HG03060 (cell line): ENCODE results near the gene HYAL3.
"Not testable (repeated sequence)": the region's sequence is repeated elsewhere in the genome, so short reads cannot be mapped to it uniquely, and the experiment has no call there.

Experiments
- ATAC-seq: cut with Tn5 transposase; IDR thresholded peaks from one replicate; pipeline ENCODE4 v1.9.1; 2021; ENCODE audit warnings: low read depth, moderate number of reproducible peaks; ENCODE audit not compliant: unreplicated experiment

HYAL3 gene

DNA sequence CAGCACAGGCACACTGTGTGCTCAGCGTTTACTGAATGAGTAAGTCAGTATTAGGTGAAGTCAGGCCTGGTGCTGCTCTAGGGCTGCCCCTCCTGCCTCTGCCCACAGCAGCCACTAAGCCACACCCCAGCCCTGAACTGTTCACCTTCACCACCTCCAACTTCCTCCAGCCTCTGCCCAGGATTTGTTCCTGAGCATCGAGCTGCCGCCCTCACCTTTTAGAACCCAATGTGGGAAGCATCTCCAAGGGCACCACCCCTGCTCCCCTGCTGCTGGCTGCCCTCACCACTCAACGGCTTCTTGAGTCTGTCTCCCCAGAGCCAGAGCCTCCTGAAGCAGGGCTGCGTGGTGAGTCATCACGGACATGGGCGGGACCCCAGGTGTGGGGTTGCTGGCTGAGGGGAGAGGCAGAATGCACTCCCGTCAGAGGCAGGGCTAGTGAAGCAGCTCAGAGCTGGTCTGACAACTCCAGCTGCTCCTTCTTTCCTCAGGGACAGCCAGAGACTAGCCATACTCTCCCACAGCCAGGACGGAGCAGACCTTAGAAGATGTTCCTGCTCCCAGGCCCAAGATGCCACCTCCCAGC is 17.5 kb upstream of the HYAL3 start:
- ATAC-seq = no peak

DNA sequence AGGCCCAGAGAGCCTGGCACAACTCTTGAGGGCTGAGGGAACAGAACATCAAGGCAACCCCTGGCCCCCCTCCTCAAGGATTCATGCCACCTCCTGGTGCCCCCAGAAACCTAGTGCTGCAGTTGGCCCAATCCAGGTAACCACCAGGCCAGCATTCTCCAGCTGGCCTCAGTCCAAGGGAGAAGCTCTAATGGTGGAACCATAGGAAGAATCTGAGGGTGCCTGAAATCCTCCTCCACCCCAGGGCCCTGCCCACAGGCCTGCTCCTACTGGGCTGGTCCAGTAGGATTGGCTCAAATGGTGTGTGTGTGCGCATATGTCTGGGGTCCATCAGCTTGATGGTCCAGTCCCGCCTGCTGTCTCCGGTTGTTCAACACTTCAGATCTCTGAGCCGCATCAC is 15.6 kb upstream of the HYAL3 start:
- ATAC-seq = no peak

DNA sequence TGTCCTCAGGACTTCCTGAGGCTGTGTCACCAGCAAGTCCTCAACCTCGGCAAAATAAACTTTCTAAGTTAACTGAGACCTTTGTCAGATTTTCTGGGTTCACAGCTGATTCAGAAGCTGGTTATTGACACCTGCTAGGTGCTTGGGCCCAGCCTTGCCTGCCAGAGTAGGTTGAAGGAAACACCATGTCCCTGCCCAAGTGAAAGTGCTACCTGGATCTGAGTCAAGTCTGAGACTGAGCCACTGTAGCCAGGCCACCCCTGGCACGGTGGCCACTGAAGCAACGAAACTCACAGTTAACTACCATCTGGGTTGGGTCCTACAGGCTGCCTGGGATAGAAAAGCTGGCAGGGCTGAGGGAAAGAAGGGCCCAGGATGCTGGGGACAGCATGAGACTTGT is 15.1 kb upstream of the HYAL3 start:
- no peak for ATAC-seq

DNA sequence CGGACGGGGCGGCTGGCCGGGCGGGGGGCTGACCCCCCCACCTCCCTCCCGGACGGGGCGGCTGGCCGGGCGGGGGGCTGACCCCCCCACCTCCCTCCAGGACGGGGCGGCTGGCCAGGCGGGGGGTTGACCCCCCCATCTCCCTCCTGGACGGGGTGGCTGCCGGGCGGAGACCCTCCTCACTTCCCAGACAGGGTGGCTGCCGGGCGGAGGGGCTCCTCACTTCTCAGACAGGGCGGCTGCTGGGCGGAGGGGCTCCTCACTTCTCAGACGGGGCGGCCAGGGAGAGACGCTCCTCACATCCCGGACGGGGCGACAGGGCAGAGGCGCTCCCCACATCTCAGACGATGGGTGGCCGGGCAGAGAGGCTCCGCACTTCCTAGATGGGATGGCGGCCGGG is 12.8 kb upstream of the HYAL3 start:
- not testable (repeated sequence) for ATAC-seq

DNA sequence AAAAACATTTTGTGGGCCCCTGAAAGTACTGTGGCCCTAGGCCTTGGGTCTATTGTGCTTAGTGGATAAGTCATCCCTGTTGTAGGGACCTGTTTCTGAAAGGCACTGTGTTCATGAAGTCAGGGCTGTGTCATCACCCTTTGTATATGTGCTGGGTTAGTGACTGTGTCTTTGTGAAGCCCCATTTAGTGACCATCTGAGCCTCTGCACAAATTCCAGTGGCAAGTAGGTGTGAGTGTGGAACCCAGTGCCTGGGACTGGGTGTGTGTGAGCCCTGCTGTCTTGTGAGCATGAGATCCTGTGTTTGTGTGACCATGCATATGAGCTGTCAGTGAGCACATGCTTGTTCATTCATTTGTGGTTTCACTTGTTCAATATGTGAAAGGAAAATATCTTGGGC is 5.4 kb upstream of the HYAL3 start:
- ATAC-seq = no peak

DNA sequence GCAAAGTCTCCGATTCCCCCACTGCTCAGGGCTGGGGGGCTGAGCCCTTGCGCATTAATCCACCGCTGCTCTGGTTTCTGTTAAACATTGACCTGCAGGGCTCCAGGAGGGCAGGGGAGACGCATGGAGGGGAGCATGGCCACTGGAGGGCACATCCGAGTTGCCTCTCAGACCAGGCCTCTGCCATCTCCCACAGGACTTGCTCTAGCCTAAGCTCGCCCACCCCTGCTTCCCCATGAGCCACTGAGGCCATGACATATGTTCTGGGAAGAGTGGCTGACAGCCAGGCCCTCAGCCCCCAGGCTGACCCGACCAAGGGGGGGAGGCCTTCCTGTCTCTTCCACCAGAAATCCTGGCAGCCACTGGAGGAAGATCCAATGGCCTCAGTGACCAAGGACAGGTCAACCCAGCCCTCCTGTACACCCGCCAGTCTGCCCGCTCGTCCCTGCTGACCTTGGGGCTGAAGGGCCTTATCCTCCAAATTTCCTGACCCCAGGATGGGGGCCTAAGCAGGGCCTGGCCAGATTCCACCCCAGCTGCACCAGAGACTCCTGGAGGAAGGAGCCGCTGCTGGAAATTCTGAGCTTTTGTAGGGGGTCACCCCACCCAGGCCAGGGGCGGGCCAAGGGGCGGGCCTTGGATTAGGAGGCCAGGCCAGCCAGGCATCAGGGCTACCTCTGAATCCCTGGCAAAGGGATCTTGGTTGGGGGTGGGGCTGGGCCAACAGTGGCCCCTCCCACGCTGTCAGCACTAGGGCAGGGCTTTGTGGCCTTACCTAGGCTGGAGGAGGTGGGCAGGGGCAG is 4.0 kb upstream of the HYAL3 start, which contains the start of gene HYAL1:
HYAL1 (minus strand) TSS at position 562 of the 803 bp plus-strand sequence. CDS start 618 bp downstream, outside the sequence.
- no peak for ATAC-seq

DNA sequence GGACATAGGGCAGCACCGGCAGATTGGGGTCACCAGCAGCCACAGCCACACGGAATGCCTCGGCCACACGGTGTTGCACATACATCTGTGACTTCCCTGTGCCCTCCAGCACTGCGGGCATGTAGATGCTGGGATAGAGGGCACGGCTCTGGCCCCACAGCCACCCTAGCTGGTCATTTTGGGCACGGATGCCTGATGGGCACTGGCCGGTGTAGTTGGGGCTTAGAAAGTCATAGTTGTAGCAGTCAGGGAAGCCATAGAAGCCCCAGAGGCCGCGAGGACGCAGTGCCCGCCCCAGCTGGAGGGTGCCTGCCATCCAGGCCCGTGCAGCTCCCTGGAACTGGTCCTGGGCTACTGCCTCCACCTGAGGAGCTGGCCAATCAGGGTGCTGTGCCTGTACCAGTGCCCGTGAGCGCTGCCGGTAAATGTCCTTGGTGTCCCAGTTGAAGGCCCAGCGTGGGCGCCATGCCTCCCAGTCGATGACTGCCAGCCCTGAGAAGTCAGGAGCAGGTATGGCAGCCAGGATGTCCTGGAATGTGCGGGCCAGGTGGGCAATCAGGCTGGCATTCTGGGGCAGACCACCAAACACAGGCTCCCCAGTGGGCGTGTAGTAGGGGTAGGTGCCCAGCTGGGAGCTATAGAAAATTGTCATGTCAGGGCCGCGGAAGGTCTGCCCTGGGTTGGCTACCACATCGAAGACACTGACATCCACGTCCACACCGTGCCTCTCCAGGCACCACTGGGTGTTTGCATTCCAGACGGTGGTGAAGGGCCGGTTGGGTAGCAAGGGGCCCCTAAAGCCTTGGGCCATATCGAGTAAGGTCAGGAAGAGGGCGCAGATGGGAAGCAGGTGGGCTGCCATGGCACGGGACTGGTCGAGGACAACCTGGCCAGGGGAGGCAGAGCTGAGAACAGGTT is 3.1 kb upstream of the HYAL3 start:
- no peak for ATAC-seq

DNA sequence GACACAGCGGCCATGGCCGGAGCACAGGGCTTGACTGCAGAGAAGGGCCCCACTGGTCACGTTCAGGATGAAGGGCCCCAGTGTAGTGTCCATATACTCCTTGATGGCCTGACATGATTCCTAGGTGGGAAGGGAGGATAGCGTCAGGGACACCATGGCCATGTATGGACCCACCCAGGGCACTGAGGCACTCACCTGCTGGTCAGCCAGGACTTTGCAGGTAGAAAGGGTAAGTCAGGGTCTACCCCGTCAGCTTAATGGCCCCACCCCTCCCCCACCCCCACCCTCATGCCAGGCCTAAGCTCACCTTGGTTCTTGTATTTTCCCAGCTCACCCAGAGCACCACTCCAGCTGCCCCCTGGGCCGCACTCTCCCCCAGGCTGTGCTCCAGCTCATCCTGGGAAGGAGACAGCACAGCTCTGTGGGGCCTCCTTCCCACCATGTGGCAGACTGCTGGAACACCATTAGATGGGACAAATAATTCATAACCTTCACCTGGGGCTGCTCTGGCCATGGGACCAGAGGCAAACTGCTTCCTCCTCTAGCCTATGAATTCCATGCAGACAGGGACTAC is 1.6 kb upstream of the HYAL3 start:
- no peak for ATAC-seq

DNA sequence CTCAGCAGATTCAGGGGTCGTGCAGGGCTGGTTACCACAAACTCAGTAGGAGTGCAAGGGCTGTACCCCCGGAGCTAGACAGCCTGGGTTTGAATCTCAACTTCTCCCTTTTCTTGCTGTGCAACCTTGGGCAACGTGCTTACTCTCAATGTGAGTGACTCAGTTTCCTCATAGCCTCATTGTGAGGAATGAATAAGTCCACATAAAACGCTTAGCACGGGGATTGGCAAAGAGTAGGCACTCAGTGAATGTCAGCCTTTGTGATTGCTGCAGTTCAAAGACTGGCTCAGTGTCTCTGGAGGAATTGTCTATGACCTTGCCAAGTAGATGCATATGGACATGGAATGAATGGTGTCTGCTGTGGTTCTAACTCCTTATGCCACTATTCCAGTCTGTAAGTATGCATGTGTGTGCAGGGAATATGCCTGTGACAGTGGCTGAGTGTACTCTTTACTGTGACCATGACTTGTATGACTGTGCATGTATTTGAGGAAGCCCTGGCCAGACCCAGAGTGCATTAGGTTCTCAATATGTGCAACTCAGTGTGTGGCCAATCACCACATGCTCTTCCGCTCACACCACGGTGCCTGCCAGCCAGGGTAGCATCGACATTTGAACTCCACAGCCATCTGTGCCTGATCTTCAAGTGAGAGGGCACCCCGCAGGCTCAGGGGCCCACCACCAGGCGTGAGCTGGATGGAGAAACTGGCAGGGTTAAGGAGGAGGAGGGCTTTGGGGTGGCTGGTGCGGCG is 900 bp upstream of the HYAL3 start:
- no peak for ATAC-seq

DNA sequence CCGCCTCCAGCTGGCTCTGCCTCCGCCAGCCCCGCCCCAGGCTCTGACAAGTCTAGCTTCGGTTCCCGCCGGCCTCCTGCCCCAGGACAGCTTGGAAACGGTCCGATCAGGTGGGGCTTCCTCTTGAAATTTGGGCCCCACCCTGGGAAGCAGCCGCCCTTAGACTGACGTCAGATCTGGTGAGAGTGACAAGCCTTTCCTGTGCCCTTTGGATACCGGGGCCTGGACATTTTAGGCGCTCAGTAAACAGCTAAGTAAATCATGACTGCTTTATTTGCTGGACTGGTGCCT is 378 bp upstream of the HYAL3 start:
- ATAC-seq = no peak

DNA sequence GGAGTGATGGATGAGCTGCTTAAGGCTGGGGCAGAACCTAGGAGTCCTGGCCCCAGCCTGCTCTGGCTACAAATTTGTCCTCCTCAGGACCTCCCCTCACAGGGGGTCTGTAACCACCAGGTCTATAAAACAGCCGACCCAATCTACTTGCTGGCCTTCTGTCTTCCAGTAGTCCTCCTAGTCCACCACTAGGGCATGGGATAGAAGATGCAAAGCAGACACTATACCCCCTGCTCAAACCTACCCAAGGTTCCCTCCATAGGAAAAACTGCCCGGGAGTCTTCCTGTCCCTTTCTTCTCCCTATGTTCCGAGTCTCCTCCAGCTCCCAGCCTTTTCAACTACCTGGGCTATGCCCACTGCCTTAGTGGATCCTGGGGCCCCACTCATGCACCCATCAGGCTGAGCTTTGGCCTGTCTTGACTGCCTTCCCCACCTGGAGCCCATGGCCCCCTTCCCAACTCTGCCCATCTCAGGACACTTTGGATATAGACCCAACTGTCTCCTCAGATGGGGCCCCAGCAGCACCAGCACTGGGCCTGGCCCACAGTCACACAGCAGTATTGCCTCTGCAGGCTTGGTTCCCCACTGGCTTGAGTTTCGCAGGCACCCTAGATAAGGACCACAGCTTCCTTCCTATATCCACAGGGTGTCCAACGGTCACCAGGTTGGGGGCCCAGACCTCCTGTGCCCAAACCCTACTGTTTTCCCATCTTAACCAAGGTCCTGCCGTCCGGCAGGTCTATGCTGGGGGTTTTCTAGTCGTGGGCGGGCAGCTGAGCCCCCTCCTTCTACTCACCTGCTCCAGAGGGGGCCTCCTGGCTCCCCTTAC is 1.1 kb downstream of the HYAL3 start:
- no peak for ATAC-seq

DNA sequence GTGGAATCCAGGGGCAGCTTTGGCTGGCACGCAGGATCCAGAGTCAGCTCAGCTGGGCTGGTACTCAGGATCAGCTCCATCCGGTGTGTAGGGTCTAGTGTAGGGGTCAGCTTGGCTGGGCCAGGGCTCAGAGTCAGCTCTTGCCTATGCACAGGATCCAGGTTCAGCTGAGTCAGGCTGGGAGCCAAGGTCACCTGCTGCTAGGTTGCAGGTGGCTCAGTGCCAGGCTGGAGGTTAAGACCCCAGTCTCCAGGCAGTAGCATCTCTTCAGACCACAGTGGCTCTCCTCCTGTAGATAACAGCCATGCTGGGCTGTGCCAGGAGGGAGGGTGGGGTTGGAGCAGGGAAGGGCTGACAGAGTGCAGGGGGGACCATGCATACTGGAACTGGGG is 1.8 kb downstream of the HYAL3 start:
- no peak for ATAC-seq

DNA sequence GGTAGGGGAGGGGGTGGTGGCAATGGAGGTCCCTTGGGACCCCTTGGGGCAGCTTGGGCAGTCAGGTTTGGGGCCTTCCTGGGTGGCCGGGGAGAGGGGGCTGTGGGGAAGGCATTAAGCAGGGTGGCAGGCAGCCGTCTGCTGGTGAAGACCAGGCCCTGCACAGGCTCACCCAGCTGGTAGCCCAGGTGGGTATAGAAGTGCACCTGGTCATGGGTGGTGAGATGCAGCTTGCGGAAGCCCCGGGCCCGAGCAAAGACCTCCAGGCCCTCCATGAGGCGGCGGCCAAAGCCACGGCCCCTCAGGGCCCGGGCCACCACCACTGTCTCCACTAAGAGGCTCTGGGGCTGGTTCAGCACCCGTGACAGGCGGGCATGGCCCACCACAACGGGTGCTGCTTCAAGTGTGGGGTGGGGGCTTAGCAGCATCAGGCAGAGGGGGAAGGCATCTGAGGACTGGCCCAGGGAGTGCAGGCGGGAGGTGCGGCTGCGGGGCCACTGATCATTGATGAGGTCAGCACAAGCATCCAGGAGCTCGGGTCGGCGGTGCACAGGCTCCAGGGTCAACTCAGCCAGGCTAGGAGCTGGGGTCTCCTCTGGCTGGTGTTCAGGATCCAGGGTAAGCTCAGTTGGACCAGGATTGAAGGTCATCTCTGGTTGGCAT is 2.4 kb downstream of the HYAL3 start:
- no peak for ATAC-seq

DNA sequence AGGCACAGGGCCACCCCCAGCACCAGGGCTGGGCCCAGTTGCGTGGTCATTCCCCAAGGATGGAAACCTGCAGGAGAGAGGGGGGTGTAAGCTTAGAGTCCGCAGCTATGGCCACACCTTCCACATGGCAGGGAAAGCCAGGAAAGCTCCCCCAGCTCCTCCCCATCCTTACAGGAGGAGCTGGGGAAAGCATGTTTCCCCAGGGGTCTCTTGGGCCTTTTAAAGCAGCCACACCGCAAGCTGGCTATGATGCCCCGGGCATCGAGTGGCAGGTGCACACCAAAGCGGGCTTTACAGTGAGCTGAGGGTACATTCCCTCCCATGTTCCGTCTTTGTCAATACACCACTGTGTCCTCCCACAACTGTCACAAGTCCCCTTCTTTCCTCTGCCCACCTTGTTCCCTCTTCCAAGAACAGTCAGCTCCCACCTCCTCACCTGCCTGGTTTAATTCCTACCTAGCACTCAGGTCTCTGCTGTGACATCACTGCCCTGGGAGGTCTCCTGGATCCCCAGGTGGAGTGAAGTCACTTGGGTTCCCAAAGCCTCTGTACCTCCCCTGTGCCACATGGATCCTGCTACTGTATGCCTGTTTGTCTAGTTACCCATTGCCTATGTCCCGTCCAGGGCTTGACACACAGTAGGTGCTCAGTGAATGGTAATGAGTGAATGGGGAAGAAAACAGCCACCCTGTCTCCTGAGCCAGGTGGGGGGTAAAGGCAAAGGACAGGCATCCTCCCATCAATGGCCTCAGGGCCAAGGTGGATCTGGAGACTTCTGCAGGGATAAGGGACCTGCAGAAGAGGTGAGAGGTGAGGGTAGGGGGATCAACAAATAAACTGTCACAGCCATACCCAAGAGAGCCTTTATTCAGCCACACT is 3.4 kb downstream of the HYAL3 start:
- no peak for ATAC-seq

DNA sequence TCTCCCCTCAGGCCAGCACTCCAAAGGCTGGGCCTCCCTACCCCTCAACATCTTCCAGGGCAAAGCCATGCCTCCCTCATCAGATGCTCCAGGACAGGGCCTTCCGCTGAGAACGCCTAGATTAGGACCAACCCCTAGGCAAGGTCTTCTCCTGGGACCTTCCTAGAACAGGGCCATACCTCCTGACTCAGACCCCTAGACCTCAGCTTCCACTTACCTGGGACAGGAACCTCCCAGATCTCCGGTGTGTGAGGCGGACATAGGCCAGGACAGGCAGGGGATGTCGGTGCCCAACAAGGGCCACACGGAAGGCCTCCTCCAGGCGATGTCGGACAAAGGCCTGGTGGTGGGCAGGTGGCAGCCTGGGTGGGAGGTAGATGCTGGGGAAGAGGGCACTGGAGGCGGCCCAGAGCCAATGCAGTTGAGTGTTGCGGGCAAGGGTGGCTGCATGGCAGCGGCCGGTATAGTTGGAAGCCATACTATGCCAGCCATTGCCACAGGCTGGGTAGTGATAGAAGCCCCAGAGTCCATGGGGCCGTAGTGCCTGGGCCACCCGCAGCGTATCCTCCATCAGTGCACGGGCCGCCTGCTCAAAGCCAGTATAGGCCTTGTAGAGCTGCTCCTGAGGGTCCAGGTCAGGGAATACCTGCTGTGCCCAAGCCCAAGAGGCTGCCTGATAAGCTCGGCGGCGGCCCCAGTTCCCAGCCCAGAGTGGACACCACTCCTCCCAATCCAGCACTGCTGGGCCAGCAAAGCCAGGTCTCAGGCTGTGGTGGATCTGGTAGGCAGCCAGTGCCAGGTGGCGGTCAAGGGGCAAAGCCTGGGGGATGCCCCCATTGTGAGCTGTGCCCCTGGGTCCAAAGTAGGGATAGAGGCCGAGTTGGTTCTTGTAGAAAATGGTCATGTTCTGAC is 4.5 kb downstream of the HYAL3 start:
- no peak for ATAC-seq

DNA sequence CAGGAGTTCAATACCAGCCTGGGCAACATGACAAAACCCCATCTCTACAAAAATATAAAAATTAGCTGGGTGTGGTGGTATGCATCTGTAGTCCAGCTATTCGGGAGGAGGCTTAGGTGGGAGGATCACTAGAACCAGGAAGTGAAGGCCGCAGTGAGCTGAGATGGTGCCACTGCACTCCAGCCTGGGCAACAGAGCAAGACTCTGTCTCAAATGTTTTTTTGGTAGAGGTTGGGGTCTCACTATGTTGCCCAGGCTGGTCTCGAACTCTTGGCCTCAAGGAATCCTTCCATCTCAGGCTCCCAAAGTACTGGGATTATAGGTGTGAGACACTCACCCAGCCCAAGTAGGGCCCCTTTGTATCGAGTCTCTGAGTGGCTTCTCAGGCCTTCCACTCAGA is 5.1 kb downstream of the HYAL3 start:
- ATAC-seq = no peak
